Posterior cingulate gyrus (tissue), 11 donors: ENCODE results near the gene STK31.
"Not testable (repeated sequence)": the region's sequence is repeated elsewhere in the genome, so short reads cannot be mapped to it uniquely, and the experiment has no call there.

Source experiments
- DNase-seq, 10 donors: peaks; one replicate each; pipeline versions ENCODE4 v3.0.0 to v3.0.0-alpha.2; 2020 to 2021; ENCODE audit warnings: mixed read lengths in 3 of 10
- intact Hi-C: fragments of 100-400 bp; cut with DNase I; formaldehyde crosslinking; loops from one replicate; pipeline ENCODE4 v1.15.1; 2023

STK31 gene, protein sequence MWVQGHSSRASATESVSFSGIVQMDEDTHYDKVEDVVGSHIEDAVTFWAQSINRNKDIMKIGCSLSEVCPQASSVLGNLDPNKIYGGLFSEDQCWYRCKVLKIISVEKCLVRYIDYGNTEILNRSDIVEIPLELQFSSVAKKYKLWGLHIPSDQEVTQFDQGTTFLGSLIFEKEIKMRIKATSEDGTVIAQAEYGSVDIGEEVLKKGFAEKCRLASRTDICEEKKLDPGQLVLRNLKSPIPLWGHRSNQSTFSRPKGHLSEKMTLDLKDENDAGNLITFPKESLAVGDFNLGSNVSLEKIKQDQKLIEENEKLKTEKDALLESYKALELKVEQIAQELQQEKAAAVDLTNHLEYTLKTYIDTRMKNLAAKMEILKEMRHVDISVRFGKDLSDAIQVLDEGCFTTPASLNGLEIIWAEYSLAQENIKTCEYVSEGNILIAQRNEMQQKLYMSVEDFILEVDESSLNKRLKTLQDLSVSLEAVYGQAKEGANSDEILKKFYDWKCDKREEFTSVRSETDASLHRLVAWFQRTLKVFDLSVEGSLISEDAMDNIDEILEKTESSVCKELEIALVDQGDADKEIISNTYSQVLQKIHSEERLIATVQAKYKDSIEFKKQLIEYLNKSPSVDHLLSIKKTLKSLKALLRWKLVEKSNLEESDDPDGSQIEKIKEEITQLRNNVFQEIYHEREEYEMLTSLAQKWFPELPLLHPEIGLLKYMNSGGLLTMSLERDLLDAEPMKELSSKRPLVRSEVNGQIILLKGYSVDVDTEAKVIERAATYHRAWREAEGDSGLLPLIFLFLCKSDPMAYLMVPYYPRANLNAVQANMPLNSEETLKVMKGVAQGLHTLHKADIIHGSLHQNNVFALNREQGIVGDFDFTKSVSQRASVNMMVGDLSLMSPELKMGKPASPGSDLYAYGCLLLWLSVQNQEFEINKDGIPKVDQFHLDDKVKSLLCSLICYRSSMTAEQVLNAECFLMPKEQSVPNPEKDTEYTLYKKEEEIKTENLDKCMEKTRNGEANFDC

GRCh38 chr7:23710000-23710399 lies at the start of gene STK31:
Gene STK31 (plus strand): TSS chr7:23710219. CDS start chr7:23710286, 67 bp downstream.
- intact Hi-C loops = no loop called here
- DNase-seq = peak in 1 of 10 donors; percentile 67

- intact Hi-C loops = no loop called here
- DNase-seq = no peak
Observed at GRCh38 chr7:23661385-23661784, 48.6 kb upstream of the STK31 start.

GRCh38 chr7:23662124-23662983 lies 47.7 kb upstream of the STK31 start:
- no peak for DNase-seq
- intact Hi-C loops = no loop called here

- intact Hi-C loops = no loop called here
- no peak for DNase-seq
Observed at GRCh38 chr7:23662984-23663313, 47.1 kb upstream of the STK31 start.

DNA sequence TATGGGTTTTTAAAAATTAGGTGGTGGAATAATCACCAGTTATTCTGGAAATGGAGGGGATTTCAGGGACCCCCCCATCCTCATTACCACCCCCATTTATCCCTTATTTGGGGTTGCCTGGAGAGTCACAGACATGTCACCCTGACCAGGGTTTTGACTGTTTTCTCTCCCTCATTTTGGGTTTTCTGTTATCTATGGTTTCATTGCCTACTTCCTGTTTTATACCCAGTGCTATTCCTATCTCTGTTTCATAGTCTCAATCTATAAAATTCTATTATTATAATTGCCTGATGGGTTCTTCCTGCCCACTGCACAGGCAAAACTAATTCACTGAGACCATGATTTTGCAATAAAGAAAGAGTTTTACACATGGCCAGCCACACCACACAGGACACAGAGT lies 45.9 kb upstream of the STK31 start:
- intact Hi-C loops = no loop called here
- no peak for DNase-seq

GRCh38 chr7:23672033-23672432 lies 38.0 kb upstream of the STK31 start:
- intact Hi-C loops = no loop called here
- no peak for DNase-seq

DNA sequence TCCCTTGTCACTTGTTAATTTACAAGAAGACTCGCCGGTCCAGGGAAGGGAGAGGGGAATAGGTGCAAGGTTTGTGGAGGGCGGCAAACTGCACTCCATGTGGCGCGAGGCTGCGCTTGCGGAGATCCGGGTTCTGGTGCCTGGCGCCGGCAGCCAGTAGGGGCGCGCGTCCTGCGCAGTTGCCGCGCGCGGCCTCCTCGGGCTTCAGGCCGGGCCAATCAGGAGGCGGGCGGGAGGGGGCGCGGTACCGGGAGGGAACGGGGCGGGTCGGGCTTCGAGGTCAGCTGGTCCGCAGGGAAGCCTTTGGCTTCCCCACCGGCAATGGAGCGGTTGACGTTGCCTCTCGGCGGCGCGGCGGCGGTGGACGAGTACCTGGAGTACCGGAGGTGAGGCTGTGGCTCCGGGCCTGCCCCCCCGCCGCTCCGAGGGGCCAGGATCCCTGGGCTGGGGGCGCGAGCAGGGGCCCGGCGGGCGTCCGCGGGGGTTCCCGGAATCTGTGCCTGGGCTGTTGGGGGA lies 30.1 kb upstream of the STK31 start, which contains the start of gene FAM221A:
Gene FAM221A, plus strand, starts transcription at position 302 of the 516 bp plus-strand sequence. Its CDS starts 20 bp downstream, at position 322.
- intact Hi-C loops = loop anchor here (2.0 kb wide), 1 partner anchor 83 kb away; the partner anchor contains the start of gene CCDC126

DNA sequence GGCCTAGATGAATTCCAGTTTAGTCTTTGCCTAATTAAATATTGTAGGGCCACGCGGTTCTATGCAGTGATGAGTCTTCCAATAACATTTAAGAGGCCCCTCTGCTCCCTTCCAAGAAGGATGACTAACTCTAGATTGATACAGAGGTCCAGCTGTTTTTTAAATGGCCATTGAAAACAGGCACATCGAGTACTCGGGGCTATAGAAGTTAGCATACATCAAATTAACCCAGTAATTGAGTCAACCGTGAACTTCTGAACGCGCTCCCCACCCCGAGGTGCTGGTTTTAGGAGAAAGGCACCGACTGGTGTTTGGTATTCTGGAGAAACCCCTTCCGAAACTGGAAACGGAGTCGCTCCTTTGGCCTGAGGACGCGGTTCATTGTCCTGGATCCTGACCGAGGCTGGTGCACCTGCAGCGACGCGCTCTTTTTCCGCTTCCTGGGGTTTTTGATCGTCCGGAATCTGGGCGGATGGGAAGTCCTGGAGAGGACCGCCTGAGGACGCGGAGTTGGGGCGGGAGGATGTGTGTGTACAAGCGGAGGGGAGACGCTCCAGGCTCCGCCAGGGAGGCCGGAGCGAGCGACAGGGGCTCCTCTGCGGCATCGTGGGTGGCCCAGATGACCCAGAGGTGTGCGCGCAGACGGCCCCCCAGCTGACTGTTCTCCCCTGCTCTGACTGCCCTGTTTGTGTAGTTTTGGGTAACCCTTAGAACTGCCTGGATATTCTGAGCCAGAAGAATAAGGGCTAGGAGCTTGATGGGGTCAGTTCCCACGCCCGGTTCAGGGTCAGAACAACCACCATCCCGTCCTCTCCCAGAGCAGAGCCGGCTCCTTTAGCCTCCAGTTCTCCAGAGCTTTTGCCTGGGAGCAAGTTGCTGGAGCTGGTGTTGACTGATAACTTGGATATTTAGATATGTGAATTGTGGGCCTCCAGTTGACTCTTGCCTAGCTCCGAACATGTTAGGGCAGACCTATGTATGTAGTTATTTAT lies 29.3 kb upstream of the STK31 start:
- intact Hi-C loops = loop anchor here (2.0 kb wide), 1 partner anchor 84 kb away; the partner anchor contains the start of gene CCDC126
- DNase-seq = peak; percentile 40 to 94 (median 63)

More for the DNA sequence above, 30.1 kb upstream of the STK31 start, which contains the start of gene FAM221A:
- DNase-seq = peak; percentile 83 to 98 (median 92)

GRCh38 chr7:23684041-23684440 lies 26.0 kb upstream of the STK31 start:
- DNase-seq, intact Hi-C loops: not testable (repeated sequence)

DNA sequence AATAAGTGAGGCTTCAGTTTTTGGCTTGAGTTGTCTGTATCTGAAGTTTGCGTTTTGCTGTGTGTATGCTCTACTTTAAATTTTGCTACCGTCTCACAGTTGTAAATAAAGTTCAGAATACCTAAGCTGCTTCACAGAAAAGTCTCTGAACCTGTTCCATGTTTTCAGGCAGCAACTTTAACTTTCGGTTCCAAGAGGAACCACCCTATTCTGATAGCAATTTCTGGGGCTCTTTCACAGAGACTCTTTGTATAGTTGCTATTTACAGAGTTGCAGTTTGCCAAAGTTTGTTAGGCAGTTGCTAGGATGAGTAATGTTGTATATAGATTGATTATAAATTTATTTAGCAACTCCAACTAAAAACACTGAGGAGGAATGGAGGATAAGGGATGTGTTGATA lies 24.3 kb upstream of the STK31 start:
- no peak for DNase-seq
- intact Hi-C loops = no loop called here

- intact Hi-C loops = no loop called here
- DNase-seq = no peak
Observed at GRCh38 chr7:23687011-23687410, 23.0 kb upstream of the STK31 start.

DNA sequence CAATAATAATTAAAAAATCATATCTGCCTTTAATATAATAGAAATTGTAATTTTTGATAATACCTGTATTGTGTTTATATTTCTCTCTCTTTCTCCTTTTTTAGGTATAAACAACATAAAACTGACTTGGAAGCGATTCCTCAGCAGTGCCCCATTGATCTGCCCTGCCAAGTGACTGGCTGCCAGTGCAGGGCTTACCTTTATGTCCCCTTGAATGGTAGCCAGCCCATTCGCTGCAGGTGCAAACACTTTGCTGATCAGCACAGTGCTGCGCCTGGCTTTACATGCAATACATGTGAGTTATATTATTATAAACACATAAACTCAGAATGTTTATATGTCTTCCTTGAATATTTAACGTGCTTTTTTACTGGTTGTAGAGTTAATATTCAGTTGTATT lies 20.9 kb upstream of the STK31 start:
- DNase-seq = no peak
- intact Hi-C loops = no loop called here

DNA sequence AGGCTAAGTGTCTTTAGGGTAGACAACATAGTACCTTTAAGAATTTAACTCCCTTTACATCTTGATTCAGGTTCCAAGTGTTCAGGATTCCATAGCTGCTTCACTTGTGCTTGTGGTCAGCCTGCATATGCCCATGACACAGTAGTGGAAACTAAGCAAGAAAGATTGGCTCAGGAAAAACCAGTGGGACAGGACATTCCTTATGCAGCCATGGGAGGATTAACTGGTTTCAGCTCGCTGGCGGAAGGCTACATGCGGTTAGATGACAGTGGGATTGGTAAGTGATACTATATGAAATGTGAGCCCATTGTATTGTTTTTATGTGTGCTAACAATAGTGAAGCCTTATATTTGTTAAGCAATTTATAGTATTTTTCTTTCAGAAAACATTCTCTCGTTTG lies 18.7 kb upstream of the STK31 start:
- intact Hi-C loops = no loop called here
- DNase-seq = no peak

- intact Hi-C loops = no loop called here
Observed at GRCh38 chr7:23693224-23693623, 16.8 kb upstream of the STK31 start.

GRCh38 chr7:23696916-23697441 lies 13.0 kb upstream of the STK31 start:
- intact Hi-C loops = no loop called here
- peak in 3 of 10 donors; percentile 36 to 86 (median 70) for DNase-seq

More at GRCh38 chr7:23693224-23693623, 16.8 kb upstream of the STK31 start:
- DNase-seq = no peak

DNA sequence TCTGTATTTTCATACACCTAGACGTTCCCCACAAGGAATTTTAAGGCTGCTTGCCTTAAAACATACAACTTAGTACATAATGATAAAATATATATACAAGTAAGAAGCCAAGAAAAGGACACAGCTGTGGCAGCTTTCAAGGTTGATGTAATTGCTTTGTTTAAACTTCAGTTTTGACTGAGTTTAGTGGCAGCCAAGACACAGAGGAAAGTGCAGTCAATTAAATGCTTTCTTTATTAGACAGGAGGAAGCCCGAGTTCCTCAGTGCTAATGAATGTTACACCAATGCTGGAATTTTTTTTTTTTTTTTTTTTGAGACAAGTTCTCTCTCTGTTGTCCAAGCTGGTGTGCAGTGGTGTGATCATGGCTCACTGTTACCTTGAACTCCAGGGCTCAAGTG lies 11.2 kb upstream of the STK31 start:
- intact Hi-C loops = no loop called here
- no peak for DNase-seq

DNA sequence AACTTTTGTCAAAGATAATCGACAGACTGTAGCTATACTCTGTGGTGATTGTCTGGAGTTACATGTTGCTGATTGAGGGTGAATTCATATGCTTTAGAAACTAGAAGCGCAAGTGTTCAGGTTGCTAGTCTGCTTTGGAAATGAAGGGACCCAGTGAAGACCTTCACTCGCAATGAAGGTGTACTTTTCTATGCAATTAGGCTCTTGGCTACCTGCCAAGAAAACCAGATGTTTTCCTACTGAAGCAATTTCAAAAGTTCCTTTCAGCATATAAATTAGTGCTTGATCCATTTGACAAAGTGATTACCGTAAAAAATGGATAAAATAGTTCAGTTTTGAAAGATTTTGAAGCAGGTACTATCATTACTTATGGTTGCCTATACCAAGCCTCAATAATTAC lies 10.0 kb upstream of the STK31 start:
- no peak for DNase-seq
- intact Hi-C loops = no loop called here

GRCh38 chr7:23709081-23709750 lies 803 bp upstream of the STK31 start:
- intact Hi-C loops = no loop called here
- no peak for DNase-seq
